ACC112 (cell line): ENCODE results near the gene MFRP.

ENCODE experiments used
- H2AFZ ChIP-seq: fragments of 200-600 bp; sonication (generic); one replicate; pipeline ENCODE4 v1.6.0; 2017; ENCODE audit warnings: antibody characterized with exemption, low read length; ENCODE audit not compliant: unreplicated experiment
- H3K27ac ChIP-seq: fragments of 200-600 bp; sonication (generic); 2 replicates; pipeline ENCODE4 v1.5.1; 2014; ENCODE audit warnings: low read depth, mild to moderate bottlenecking, antibody characterized with exemption, low read length, moderate library complexity
- H3K27me3 ChIP-seq: fragments of 200-600 bp; sonication (generic); 2 replicates; pipeline ENCODE4 v1.6.1; 2014; ENCODE audit warnings: mild to moderate bottlenecking, antibody characterized with exemption, low read length, moderate library complexity, mixed read lengths; ENCODE audit not compliant: insufficient read depth
- H3K36me3 ChIP-seq: fragments of 200-600 bp; sonication (generic); 2 replicates; pipeline ENCODE4 v1.6.1; 2016; ENCODE audit warnings: mild to moderate bottlenecking, antibody characterized with exemption, low read length, moderate library complexity, mixed read lengths; ENCODE audit not compliant: insufficient read depth
- H3K4me1 ChIP-seq: fragments of 200-600 bp; sonication (generic); one replicate; pipeline ENCODE4 v1.6.1; 2016; ENCODE audit warnings: low read length, mixed read lengths; ENCODE audit not compliant: insufficient read depth, unreplicated experiment, control insufficient read depth
- H3K4me3 ChIP-seq: fragments of 200-600 bp; sonication (generic); 2 replicates; pipeline ENCODE4 v1.5.1; 2014; ENCODE audit warnings: mild to moderate bottlenecking, low read depth, low read length
- H3K79me2 ChIP-seq: fragments of 200-600 bp; sonication (generic); one replicate; pipeline ENCODE4 v1.6.0; 2016; ENCODE audit warnings: low read length; ENCODE audit not compliant: control insufficient read depth, unreplicated experiment, insufficient read depth

Gene MFRP

DNA sequence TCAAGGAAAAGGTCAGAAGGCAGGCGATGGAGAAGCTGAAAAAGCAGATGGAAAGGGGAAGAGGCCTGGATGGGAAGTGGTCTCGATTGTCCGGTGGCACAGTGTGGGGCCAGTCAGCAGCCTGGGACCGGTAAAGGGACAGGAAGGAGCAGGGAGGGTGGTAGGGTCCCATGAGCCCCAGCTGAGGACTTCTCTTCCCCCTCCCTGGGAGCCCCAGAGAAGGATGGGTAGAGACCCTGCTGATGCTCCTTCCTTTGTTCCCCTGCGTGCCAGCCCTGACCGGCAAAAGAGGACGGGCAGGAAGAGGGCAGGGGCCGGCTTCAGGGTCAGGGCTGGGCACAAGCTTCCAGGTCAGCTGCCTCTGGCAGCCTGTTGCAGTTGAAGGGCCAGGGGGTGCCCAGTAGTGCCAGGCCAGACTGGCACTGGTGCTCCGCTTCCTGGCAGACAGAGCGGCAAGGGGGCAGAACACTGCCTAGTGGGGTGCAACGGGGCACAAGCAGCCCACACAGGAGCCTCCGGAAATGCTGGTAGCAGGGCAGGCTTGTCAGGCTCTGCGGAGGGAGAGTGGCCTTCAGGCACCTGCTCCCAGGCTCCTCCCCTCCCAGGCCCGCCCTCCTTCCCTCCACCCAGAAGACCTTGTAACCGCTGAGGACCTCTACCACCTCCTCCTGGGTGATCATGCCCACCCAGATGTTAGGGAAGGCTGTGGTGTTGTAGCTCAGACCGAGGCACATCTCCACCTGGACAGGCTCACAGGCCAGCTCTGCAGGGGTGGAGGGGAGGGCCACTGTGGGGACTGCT, 5.1 kb downstream of the MFRP start:
- Histone ChIP-seq H3K27ac (no peak overlapping the region), H3K27me3 (peaks cover 21% of the 10 kb centered on the region), H3K4me3 (no peak overlapping the region), H2AFZ (no peak overlapping the region), H3K4me1 (peaks cover 24% of the 10 kb centered on the region), H3K36me3 (no peaks in the 10 kb centered on the region), H3K79me2 (no peaks in the 10 kb centered on the region)

DNA sequence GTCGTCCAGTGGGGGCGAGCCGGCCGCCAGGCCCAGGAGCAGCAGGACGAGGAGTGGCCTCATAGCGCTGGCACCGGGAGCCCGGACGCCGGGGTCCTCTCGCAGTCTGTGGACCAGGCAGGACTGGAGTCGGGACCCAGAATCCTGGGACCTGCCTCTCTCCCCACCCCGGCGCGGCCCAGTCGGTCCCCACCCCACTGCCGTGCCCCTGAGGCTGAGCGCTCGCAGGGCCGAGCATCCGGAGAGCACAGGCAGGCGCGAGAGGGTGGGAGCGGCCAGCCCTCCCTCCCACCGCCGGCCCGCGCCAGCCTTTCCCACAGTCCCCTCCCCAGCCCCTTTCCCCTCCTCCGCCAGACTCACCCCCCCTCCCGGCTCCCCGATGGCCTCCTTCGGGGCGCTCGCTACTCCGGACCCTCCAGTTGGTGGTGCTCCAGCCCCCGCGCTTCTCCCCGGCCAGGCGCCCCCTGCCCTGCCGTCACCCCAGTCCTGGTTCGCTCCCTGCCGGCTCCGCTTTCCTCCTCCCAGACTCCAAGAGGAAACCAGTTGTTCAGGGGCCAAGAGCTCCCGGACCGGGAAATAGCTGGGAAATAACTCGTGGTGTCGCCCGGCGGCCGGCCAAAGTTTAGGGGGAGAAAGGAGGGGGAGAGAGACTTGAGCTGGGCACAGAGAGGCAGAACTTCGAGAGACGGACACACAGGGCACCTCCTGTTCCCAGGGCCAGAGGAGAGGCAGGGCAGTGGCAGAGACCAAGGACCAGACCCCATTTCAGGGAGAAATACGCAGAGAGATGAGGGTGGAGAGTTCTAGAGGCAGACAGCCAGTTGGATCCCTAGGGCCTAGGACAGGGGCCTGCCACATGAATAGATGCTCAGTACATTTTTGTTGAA, 5.9 kb downstream of the MFRP start, which contains the start of gene C1QTNF5:
Gene C1QTNF5, minus strand, starts transcription at position 549 of the 887 bp plus-strand sequence. Its CDS starts 486 bp downstream, at position 63.
- Histone ChIP-seq H2AFZ (peak within 1 kb of the TSS; percentile 56), H3K27ac (no peak within 1 kb of the TSS), H3K4me3 (peak within 1 kb of the TSS; percentile 74), H3K36me3 (no peaks in the 10 kb centered on the region), H3K79me2 (peaks cover 6% of the 10 kb centered on the region), H3K4me1 (peaks cover 27% of the 10 kb centered on the region), H3K27me3 (peaks cover 21% of the 10 kb centered on the region)

DNA sequence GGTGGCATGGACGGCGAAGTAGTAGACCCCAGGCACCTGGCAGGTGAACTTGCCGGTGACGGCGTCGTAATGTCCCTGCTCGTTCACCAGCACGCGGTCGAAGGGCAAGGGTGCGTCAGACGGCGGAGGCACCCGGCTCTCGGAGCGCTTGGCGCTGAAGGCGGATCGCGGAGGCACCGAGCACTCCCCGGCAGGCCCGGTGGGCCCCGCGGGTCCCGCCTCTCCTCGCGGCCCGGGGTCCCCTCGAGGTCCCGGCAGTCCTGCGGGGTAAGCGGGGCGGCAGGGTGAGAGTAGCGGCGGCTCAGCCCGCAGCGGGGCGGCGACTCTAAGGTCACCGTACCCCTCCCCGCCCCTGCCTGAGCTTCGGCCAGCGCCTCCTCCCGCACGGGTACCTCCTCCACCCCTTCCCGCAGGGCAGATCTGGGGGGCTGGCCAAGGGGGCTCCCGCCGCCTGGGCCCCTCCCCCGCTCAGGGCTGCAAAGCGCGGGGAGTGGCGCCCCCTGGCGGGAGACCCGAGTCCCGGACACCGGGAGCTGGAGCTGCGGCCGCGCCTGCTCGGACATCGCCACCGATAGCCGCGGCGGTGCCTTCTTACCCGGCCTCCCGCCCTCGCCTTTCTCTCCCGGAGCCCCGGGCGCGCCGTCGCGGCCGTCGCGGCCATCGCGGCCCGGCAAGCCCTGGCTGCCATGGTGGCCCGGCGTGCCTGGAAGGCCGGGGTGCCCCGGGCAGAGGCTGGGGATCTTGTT, 6.7 kb downstream of the MFRP start:
- peak overlapping the region; percentile 74 for H3K4me3 ChIP-seq
- peaks cover 15% of the 10 kb centered on the region for H3K79me2 ChIP-seq
- H3K27ac ChIP-seq, result no peak overlapping the region
- H3K4me1 ChIP-seq, result peaks cover 33% of the 10 kb centered on the region
- H3K27me3 ChIP-seq, result peaks cover 16% of the 10 kb centered on the region
- no peaks in the 10 kb centered on the region for H3K36me3 ChIP-seq
- peak overlapping the region; percentile 56 for H2AFZ ChIP-seq

DNA sequence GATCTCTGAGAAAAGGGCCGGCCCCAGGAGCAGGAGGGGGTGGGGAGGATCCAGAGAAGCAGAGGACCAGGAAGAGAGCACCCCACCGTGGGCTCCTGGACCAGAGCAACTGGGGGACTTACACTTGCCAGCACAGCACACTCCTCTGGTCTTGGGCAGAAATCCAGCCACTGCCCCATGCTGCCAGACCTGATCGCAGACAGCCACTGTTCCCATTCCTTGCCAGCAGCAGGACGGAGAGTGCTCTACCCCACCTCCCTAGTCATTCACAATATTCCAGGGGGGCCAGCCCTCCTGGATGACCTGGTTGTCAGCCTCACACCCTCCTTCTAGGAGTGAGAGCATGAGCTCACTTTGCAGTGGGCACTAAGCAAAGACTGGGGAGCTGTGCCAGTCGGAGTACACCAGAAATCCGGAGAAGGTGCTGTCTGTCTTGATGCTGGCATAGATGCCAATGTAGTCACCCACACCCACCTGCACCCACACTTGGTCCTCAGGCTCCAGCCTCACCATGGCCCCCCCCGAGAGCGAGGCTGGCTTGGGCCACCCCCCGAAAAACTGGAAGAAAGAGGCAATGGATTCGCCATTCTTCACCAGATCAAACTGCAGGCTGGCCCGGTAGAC, 7.4 kb downstream of the MFRP start:
- H3K36me3 ChIP-seq, result no peaks in the 10 kb centered on the region
- peaks cover 18% of the 10 kb centered on the region for H3K79me2 ChIP-seq
- H3K4me1 ChIP-seq, result peaks cover 33% of the 10 kb centered on the region
- H3K27me3 ChIP-seq, result peaks cover 16% of the 10 kb centered on the region
- H2AFZ ChIP-seq, result no peak overlapping the region
- no peak overlapping the region for H3K27ac ChIP-seq
- peak overlapping the region; percentile 74 for H3K4me3 ChIP-seq

DNA sequence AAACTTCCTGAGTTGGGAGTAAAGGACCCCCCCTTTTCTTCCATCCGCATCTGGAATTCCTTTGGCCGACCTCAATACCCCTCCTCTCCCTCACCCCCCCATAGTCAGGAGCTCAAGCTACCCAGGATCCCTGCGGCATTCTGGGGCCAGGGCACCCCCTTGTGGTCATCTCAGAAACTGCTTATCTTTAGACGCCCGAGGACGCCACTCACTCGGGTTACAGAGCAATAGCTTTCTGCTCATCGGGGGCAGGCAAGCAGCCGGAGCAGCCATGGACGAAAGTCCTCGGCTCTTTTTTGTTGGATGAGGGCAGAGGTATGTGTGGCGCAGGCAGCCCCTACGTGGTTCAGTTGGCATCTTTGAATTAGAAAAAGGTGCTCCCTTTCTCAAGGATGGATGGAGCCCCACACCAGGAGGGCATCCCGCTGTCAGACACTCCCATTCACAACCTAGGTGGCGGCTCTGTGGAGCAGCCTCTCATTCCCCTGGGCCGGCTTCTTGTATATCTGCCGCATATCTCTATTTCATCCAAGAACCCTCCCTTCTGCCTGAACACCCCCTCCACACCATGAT, 8.1 kb downstream of the MFRP start:
- H3K79me2 ChIP-seq, result peaks cover 18% of the 10 kb centered on the region
- H3K27me3 ChIP-seq, result peaks cover 16% of the 10 kb centered on the region
- no peaks in the 10 kb centered on the region for H3K36me3 ChIP-seq
- peak overlapping the region; percentile 53 for H3K4me3 ChIP-seq
- peaks cover 33% of the 10 kb centered on the region for H3K4me1 ChIP-seq
- no peak overlapping the region; the same call in 1 of the 2 replicates for H3K27ac ChIP-seq
- H2AFZ ChIP-seq, result no peak overlapping the region

DNA sequence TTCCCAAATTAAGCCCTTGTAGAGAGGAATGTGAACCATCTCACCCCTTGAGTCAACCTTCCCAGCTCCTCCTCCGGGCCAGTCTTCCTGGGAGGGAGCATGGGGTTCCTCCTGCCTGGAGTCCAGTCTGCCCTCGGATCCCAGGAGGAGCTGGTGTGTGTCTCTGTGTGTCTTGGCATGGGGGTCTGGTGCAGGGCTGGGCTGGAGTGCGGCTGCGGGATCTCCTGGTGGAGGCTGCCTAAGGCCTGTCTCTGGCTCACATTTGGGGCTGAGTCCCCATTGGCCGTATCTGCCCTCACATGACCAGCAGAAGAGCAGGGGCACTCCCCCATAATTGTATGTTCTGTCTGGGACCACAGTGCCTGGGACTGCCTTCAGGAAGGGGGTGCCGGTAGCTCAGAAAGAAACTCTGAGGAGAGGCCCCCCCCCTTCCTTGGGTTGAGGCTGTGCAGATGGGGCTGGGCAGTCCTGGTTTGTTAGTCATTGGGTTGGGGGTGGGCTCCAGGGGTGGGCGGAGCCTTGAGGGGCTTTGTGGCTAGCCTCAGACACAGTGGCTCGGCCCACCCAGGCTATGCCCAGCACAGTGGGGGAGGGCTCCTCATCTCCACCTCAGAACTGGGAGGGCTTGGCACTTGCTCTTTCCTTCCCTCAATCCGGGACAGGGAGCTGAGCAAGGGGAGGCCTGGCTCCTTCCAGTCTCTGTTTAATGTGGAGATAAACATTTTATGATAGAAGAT, 8.8 kb downstream of the MFRP start:
- Histone ChIP-seq H3K27ac (peak overlapping the region; percentile 43), H2AFZ (no peak overlapping the region), H3K4me3 (peak overlapping the region; percentile 53), H3K27me3 (peaks cover 16% of the 10 kb centered on the region), H3K4me1 (peaks cover 33% of the 10 kb centered on the region), H3K79me2 (peaks cover 18% of the 10 kb centered on the region), H3K36me3 (no peaks in the 10 kb centered on the region)

DNA sequence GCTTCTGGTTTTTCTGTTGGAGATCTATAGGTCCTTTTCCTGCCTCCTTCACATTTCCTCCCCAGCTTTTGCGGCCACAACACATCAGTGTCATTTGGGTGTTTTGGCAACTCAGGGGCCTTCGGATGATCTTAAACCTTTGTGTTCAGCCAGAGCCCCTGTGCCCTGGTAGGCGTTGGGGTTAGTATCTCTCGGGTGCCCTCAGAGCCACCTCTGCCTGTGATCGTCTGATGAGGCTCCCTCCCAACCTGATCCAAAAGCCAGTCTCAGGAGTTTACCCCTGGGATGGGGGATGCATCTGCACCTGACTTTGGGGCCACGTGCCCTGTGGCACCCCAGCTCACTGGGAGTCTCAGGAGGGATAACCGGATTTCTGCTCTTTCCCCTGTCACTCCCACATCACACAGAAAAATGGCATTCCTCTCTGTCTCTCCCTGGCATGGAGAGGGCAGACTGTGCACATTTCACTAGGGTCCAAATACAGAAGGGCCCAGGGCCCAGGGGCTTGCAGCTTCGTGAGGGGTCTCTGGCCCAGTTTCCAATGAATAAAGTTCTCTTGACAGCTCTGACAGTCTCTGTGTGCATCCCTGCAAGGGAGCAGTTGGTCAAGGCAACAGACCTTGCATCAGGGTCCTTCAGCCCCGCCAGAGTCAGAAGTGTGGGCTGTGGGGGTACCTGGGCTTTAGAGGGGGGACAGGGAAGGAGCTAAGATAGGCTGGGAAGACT, 9.6 kb downstream of the MFRP start:
- no peaks in the 10 kb centered on the region for H3K36me3 ChIP-seq
- H3K27ac ChIP-seq, result no peak overlapping the region
- H3K4me1 ChIP-seq, result peaks cover 33% of the 10 kb centered on the region
- no peak overlapping the region for H2AFZ ChIP-seq
- peaks cover 13% of the 10 kb centered on the region for H3K27me3 ChIP-seq
- H3K4me3 ChIP-seq, result no peak overlapping the region; the same call in 1 of the 2 replicates
- peaks cover 18% of the 10 kb centered on the region for H3K79me2 ChIP-seq

DNA sequence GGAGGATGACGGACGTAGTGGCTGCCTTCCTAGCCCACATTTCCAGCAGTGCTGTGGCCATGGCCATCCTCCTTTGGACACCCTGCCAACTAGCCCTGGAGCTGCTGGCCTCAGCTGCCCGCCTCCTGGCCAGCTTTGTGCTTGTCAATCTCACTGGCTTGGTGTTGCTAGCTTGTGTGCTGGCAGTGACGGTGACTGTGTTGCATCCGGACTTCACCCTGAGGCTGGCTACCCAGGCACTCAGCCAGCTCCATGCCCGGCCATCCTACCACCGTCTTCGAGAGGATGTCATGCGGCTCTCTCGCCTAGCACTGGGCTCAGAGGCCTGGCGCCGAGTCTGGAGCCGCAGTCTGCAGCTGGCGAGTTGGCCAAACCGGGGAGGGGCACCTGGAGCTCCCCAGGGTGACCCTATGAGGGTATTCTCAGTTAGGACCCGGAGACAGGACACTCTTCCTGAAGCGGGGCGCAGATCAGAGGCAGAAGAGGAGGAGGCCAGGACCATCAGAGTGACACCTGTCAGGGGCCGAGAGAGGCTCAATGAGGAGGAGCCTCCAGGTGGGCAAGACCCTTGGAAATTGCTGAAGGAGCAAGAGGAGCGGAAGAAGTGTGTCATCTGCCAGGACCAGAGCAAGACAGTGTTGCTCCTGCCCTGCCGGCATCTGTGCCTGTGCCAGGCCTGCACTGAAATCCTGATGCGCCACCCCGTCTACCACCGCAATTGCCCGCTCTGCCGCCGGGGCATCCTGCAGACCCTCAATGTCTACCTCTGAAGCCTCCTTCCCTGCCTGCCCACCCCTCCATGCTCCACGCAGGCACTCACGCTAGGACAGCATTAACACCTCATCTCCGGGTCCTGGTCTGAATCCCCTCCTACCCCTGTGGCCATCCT, 10.6 kb downstream of the MFRP start:
- no peak overlapping the region for H3K27ac ChIP-seq
- peak overlapping the region; percentile 90 for H3K4me3 ChIP-seq
- peaks cover 4% of the 10 kb centered on the region for H3K27me3 ChIP-seq

More for the DNA sequence above, 10.6 kb downstream of the MFRP start:
- H3K79me2 ChIP-seq, result peaks cover 18% of the 10 kb centered on the region
- H2AFZ ChIP-seq, result no peak overlapping the region
- peaks cover 33% of the 10 kb centered on the region for H3K4me1 ChIP-seq
- H3K36me3 ChIP-seq, result no peaks in the 10 kb centered on the region
